HK-2 (cell line): ENCODE measurements around the gene ZC3HAV1.
"Not testable (repeated sequence)": the region's sequence is repeated elsewhere in the genome, so short reads cannot be mapped to it uniquely, and the experiment has no call there.

Experiments used
- DNase-seq: peaks from one replicate; pipeline ENCODE4 v3.0.0-alpha.2; 2018; ENCODE audit not compliant: unreplicated experiment

ZC3HAV1 gene

GRCh38 chr7:139112316-139112715, 2.8 kb upstream of the ZC3HAV1 start:
- no peak for DNase-seq

GRCh38 chr7:139111811-139112301, 2.3 kb upstream of the ZC3HAV1 start:
- no peak for DNase-seq

GRCh38 chr7:139111147-139111546, 1.6 kb upstream of the ZC3HAV1 start:
- no peak for DNase-seq

- no peak for DNase-seq
Measured at GRCh38 chr7:139109983-139110411, 477 bp upstream of the ZC3HAV1 start.

- peak; percentile 48 for DNase-seq
Measured at GRCh38 chr7:139108266-139109187, 993 bp downstream of the ZC3HAV1 start.

- no peak for DNase-seq
Measured at GRCh38 chr7:139106959-139107358, 2.6 kb downstream of the ZC3HAV1 start.

GRCh38 chr7:139106227-139106626, 3.3 kb downstream of the ZC3HAV1 start:
- DNase-seq: not testable (repeated sequence)

GRCh38 chr7:139105484-139105883, 4.0 kb downstream of the ZC3HAV1 start:
- DNase-seq: no peak

GRCh38 chr7:139104091-139104450, 5.4 kb downstream of the ZC3HAV1 start:
- DNase-seq: no peak

GRCh38 chr7:139103057-139103815, 6.3 kb downstream of the ZC3HAV1 start:
- DNase-seq: no peak

GRCh38 chr7:139101637-139102158, 7.8 kb downstream of the ZC3HAV1 start:
- not testable (repeated sequence) for DNase-seq

GRCh38 chr7:139099172-139099947, 10.2 kb downstream of the ZC3HAV1 start:
- DNase-seq: no peak

GRCh38 chr7:139095194-139095659, 14.3 kb downstream of the ZC3HAV1 start:
- DNase-seq: no peak

- DNase-seq: no peak
Measured at GRCh38 chr7:139094596-139094995, 14.9 kb downstream of the ZC3HAV1 start.

- no peak for DNase-seq
Measured at GRCh38 chr7:139094030-139094429, 15.5 kb downstream of the ZC3HAV1 start.

GRCh38 chr7:139093512-139093911, 16.0 kb downstream of the ZC3HAV1 start:
- not testable (repeated sequence) for DNase-seq

GRCh38 chr7:139092090-139092796, 17.3 kb downstream of the ZC3HAV1 start:
- no peak for DNase-seq

GRCh38 chr7:139091677-139091996, 17.9 kb downstream of the ZC3HAV1 start:
- DNase-seq: no peak

GRCh38 chr7:139089118-139089517, 20.4 kb downstream of the ZC3HAV1 start:
- no peak for DNase-seq

GRCh38 chr7:139088268-139088667, 21.3 kb downstream of the ZC3HAV1 start:
- DNase-seq: no peak

GRCh38 chr7:139087212-139087611, 22.3 kb downstream of the ZC3HAV1 start:
- DNase-seq: no peak
